ENCODE results near the gene STAT6.
A peak's percentile ranks its signal among the peaks of the same experiment; 100 is the strongest.

The STAT6 gene

DNA sequence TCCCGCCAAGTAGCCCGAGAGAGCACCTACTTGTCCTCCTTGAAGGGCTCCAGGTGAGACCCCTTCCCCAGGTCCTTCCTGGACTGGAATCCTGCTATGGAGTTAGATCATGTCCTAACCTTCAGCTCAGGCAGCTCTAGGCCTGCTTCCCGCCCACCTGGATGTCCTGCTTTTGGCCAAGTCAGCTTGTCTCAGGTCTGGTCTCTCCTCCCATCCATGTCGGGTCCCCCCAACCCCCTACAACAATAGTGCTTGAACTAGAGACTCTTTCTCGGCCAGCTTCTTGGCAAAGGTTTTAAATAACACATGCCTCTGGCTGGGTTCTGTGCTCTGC is 18.7 kb downstream of the STAT6 start:
- H4K20me1 ChIP-seq (ENCODE audit: insufficient read depth, low read length, poor library complexity, severe bottlenecking) = peaks cover 10% of the 10 kb centered on the region
- peaks cover 12% of the 10 kb centered on the region for H3K4me1 ChIP-seq (ENCODE audit: insufficient read depth, low read length, poor library complexity, severe bottlenecking)
- H3K9me3 ChIP-seq (ENCODE audit: insufficient read depth, low read depth, low read length) = no peaks in the 10 kb centered on the region
- H3F3A ChIP-seq (ENCODE audit: low read depth) = peaks cover 3% of the 10 kb centered on the region; the same call in 1 of the 2 replicates
- TF ChIP-seq EZH2phosphoT487 (IDR thresholded peaks at IDR 0.05; ENCODE audit: borderline replicate concordance) = no peak
- TF ChIP-seq, protein P1, sequence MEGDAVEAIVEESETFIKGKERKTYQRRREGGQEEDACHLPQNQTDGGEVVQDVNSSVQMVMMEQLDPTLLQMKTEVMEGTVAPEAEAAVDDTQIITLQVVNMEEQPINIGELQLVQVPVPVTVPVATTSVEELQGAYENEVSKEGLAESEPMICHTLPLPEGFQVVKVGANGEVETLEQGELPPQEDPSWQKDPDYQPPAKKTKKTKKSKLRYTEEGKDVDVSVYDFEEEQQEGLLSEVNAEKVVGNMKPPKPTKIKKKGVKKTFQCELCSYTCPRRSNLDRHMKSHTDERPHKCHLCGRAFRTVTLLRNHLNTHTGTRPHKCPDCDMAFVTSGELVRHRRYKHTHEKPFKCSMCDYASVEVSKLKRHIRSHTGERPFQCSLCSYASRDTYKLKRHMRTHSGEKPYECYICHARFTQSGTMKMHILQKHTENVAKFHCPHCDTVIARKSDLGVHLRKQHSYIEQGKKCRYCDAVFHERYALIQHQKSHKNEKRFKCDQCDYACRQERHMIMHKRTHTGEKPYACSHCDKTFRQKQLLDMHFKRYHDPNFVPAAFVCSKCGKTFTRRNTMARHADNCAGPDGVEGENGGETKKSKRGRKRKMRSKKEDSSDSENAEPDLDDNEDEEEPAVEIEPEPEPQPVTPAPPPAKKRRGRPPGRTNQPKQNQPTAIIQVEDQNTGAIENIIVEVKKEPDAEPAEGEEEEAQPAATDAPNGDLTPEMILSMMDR (conservative IDR thresholded peaks at IDR 0.05; ENCODE audit: low read length) = no peak
- peaks cover 5% of the 10 kb centered on the region; the same call in 1 of the 2 replicates for H3K36me3 ChIP-seq (ENCODE audit: insufficient read depth, low read length)
- no peaks in the 10 kb centered on the region for H3K27me3 ChIP-seq (ENCODE audit: insufficient read depth, low read length, poor library complexity, severe bottlenecking)
- H3K79me2 ChIP-seq (ENCODE audit: insufficient read depth, low read length) = peaks cover 24% of the 10 kb centered on the region
- no peak overlapping the region for H2AFZ ChIP-seq (ENCODE audit: low read length)
- no peaks in the 10 kb centered on the region for H3K9me2 ChIP-seq (replicated peaks; ENCODE audit: low read depth, low read length)
- H3K4me3 ChIP-seq (ENCODE audit: low read length, poor library complexity, severe bottlenecking) = no peak overlapping the region
- H3K4me2 ChIP-seq (ENCODE audit: low read depth, low read length, poor library complexity, severe bottlenecking) = no peak overlapping the region
- no peak overlapping the region for H3K9ac ChIP-seq (ENCODE audit: low read depth, low read length, poor library complexity, severe bottlenecking)

DNA sequence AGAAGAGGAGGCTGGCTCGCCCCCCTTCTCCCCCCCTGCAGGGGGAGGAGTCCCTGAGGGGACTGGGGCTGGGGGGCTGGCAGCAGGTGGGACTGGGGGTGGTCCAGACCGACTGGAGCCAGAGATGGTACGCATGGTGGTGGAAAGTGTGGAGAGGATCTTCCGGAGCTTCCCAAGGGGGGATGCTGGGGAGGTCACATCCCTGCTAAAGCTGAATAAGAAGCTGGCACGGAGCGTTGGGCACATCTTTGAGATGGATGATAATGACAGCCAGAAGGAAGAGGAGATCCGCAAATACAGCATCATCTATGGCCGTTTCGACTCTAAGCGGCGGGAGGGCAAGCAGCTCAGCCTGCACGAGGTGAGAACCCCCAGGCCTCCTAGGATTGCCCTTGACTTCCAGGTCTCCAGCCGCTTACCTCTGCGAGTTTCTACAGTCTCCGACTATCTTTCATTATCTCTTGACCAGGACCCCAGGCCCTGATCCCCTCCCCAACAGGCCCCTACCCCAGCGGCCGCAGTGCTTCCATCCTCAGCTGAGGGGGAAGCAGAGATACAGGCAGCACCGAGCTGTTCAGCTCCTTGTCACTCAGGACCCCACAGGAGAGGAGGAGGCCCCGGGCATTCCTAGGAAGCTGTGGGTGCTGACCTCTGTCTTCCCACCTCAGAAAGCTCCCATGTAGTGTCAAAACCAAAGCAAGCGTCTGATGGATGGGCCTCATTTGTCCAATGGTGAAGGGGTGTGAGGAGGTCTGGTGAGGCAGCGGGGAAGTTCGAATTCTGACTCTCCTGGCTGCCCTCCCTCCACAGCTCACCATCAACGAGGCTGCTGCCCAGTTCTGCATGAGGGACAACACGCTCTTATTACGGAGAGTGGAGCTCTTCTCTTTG is 19.3 kb downstream of the STAT6 start:
- Histone ChIP-seq H3K9me2 (replicated peaks; ENCODE audit: low read depth, low read length) (no peaks in the 10 kb centered on the region), H3K4me3 (ENCODE audit: low read length, poor library complexity, severe bottlenecking) (no peak overlapping the region), H3K9me3 (ENCODE audit: insufficient read depth, low read depth, low read length) (no peaks in the 10 kb centered on the region), H3K79me2 (ENCODE audit: insufficient read depth, low read length) (peaks cover 24% of the 10 kb centered on the region), H3F3A (ENCODE audit: low read depth) (peaks cover 3% of the 10 kb centered on the region; the same call in 1 of the 2 replicates), H3K4me2 (ENCODE audit: low read depth, low read length, poor library complexity, severe bottlenecking) (no peak overlapping the region), H4K20me1 (ENCODE audit: insufficient read depth, low read length, poor library complexity, severe bottlenecking) (peaks cover 10% of the 10 kb centered on the region), H3K27me3 (ENCODE audit: insufficient read depth, low read length, poor library complexity, severe bottlenecking) (no peaks in the 10 kb centered on the region), H3K9ac (ENCODE audit: low read depth, low read length, poor library complexity, severe bottlenecking) (no peak overlapping the region), H2AFZ (ENCODE audit: low read length) (no peak overlapping the region), H3K36me3 (ENCODE audit: insufficient read depth, low read length) (peaks cover 5% of the 10 kb centered on the region; the same call in 1 of the 2 replicates), H3K4me1 (ENCODE audit: insufficient read depth, low read length, poor library complexity, severe bottlenecking) (peaks cover 12% of the 10 kb centered on the region)
- TF ChIP-seq, protein P1 (conservative IDR thresholded peaks at IDR 0.05; ENCODE audit: low read length) = no peak
- no peak for TF ChIP-seq EZH2phosphoT487 (IDR thresholded peaks at IDR 0.05; ENCODE audit: borderline replicate concordance)

DNA sequence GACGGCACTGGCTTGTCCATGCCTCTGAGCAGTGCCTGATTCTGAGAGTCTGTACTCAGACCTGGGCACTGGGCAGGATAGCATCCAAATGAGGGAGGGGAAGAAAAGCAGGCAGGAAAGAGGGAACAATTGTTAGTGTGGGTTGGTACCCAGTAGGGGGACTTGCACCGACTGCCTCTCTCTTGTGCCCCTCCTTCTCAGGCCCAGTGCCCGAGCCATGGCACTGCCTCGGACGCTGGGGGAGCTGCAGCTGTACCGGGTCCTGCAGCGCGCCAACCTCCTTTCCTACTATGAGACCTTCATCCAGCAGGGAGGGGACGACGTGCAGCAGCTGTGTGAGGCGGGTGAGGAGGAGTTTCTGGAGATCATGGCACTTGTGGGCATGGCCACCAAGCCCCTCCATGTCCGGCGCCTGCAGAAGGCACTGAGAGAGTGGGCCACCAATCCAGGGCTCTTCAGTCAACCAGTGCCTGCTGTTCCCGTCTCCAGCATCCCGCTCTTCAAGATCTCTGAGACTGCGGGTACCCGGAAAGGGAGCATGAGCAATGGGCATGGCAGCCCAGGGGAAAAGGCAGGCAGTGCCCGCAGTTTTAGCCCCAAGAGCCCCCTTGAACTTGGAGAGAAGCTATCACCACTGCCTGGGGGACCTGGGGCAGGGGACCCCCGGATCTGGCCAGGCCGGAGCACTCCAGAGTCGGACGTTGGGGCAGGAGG is 20.1 kb downstream of the STAT6 start:
- H3K4me3 ChIP-seq (ENCODE audit: low read length, poor library complexity, severe bottlenecking) = peak overlapping the region; percentile 88
- H3K9me3 ChIP-seq (ENCODE audit: insufficient read depth, low read depth, low read length) = no peaks in the 10 kb centered on the region
- H3K4me2 ChIP-seq (ENCODE audit: low read depth, low read length, poor library complexity, severe bottlenecking) = peak overlapping the region; percentile 88
- no peaks in the 10 kb centered on the region for H3K27me3 ChIP-seq (ENCODE audit: insufficient read depth, low read length, poor library complexity, severe bottlenecking)
- H3K79me2 ChIP-seq (ENCODE audit: insufficient read depth, low read length) = peaks cover 24% of the 10 kb centered on the region
- H3K9ac ChIP-seq (ENCODE audit: low read depth, low read length, poor library complexity, severe bottlenecking) = no peak overlapping the region
- H3K4me1 ChIP-seq (ENCODE audit: insufficient read depth, low read length, poor library complexity, severe bottlenecking) = peaks cover 16% of the 10 kb centered on the region
- H3F3A ChIP-seq (ENCODE audit: low read depth) = peaks cover 3% of the 10 kb centered on the region; the same call in 1 of the 2 replicates
- peaks cover 10% of the 10 kb centered on the region for H4K20me1 ChIP-seq (ENCODE audit: insufficient read depth, low read length, poor library complexity, severe bottlenecking)
- no peak overlapping the region for H2AFZ ChIP-seq (ENCODE audit: low read length)
- H3K36me3 ChIP-seq (ENCODE audit: insufficient read depth, low read length) = peaks cover under 1% of the 10 kb centered on the region; the same call in 1 of the 2 replicates
- TF ChIP-seq, protein P1 (conservative IDR thresholded peaks at IDR 0.05; ENCODE audit: low read length) = no peak
- no peak for TF ChIP-seq EZH2phosphoT487 (IDR thresholded peaks at IDR 0.05; ENCODE audit: borderline replicate concordance)
- H3K9me2 ChIP-seq (replicated peaks; ENCODE audit: low read depth, low read length) = no peaks in the 10 kb centered on the region
